ENCODE measurements around the gene DIP2C. TPM values are rescaled to one million over a fixed set of nuclear protein-coding genes. Genes with fewer than 3 reads are reported as not detected.

DIP2C gene
- total RNA-seq, 1 donor from 2014 or later = 18.4 TPM

GRCh38 chr10:562142-562541, 127.3 kb downstream of the DIP2C start:
- H3K4me1 ChIP-seq = peaks cover 33% of the 10 kb centered on the region
- H3K4me3 ChIP-seq = no peak overlapping the region
- DNase-seq (ENCODE audit: extremely low spot score in 2 of 2) = no peak
- H3K27me3 ChIP-seq = no peaks in the 10 kb centered on the region
- intact Hi-C loops (cut with DNase I) = no loop called here
- H3K27ac ChIP-seq = no peak overlapping the region
- no peaks in the 10 kb centered on the region for H3K9me3 ChIP-seq
- TF ChIP-seq POLR2A (IDR thresholded peaks at IDR 0.05) (no peak), CTCF (IDR thresholded peaks at IDR 0.05) (no peak), POLR2AphosphoS5 (IDR thresholded peaks at IDR 0.05; ENCODE audit: insufficient read depth in 1 of 2, low read depth in 1 of 2) (no peak)
- H3K36me3 ChIP-seq = no peaks in the 10 kb centered on the region

GRCh38 chr10:561721-562120, 127.7 kb downstream of the DIP2C start:
- no peaks in the 10 kb centered on the region for H3K36me3 ChIP-seq
- no peak overlapping the region for H3K4me3 ChIP-seq
- TF ChIP-seq CTCF (IDR thresholded peaks at IDR 0.05) = no peak
- no peak for TF ChIP-seq POLR2AphosphoS5 (IDR thresholded peaks at IDR 0.05; ENCODE audit: insufficient read depth in 1 of 2, low read depth in 1 of 2)
- TF ChIP-seq POLR2A (IDR thresholded peaks at IDR 0.05) = no peak
- H3K27ac ChIP-seq = no peak overlapping the region
- H3K27me3 ChIP-seq = no peaks in the 10 kb centered on the region
- H3K4me1 ChIP-seq = peaks cover 36% of the 10 kb centered on the region
- intact Hi-C loops (cut with DNase I) = no loop called here
- H3K9me3 ChIP-seq = no peaks in the 10 kb centered on the region
- DNase-seq (ENCODE audit: extremely low spot score in 2 of 2) = no peak

GRCh38 chr10:560314-560992, 129.0 kb downstream of the DIP2C start:
- no peak overlapping the region for H3K27ac ChIP-seq
- no peaks in the 10 kb centered on the region for H3K36me3 ChIP-seq
- DNase-seq (ENCODE audit: extremely low spot score in 2 of 2) = no peak
- H3K27me3 ChIP-seq = no peaks in the 10 kb centered on the region
- intact Hi-C loops (cut with DNase I) = no loop called here
- no peaks in the 10 kb centered on the region for H3K9me3 ChIP-seq
- TF ChIP-seq CTCF (IDR thresholded peaks at IDR 0.05) (no peak), POLR2A (IDR thresholded peaks at IDR 0.05) (no peak), POLR2AphosphoS5 (IDR thresholded peaks at IDR 0.05; ENCODE audit: insufficient read depth in 1 of 2, low read depth in 1 of 2) (no peak)
- no peak overlapping the region for H3K4me3 ChIP-seq
- peaks cover 26% of the 10 kb centered on the region for H3K4me1 ChIP-seq

- no peaks in the 10 kb centered on the region for H3K9me3 ChIP-seq
- intact Hi-C loops (cut with DNase I) = no loop called here
- no peak for DNase-seq (ENCODE audit: extremely low spot score in 2 of 2)
- TF ChIP-seq POLR2AphosphoS5 (IDR thresholded peaks at IDR 0.05; ENCODE audit: insufficient read depth in 1 of 2, low read depth in 1 of 2) = no peak
- no peak for TF ChIP-seq POLR2A (IDR thresholded peaks at IDR 0.05)
- TF ChIP-seq CTCF (IDR thresholded peaks at IDR 0.05) = no peak
- no peak overlapping the region for H3K4me3 ChIP-seq
- no peaks in the 10 kb centered on the region for H3K36me3 ChIP-seq
- peaks cover 26% of the 10 kb centered on the region for H3K4me1 ChIP-seq
- no peaks in the 10 kb centered on the region for H3K27me3 ChIP-seq
- no peak overlapping the region for H3K27ac ChIP-seq
Observed at GRCh38 chr10:559767-560047, 129.8 kb downstream of the DIP2C start.

GRCh38 chr10:558891-559766, 130.3 kb downstream of the DIP2C start:
- Histone ChIP-seq H3K9me3 (no peaks in the 10 kb centered on the region), H3K27ac (no peak overlapping the region), H3K36me3 (no peaks in the 10 kb centered on the region), H3K4me3 (no peak overlapping the region), H3K4me1 (peaks cover 31% of the 10 kb centered on the region), H3K27me3 (no peaks in the 10 kb centered on the region)
- no peak for DNase-seq (ENCODE audit: extremely low spot score in 2 of 2)
- intact Hi-C loops (cut with DNase I) = no loop called here
- TF ChIP-seq CTCF (IDR thresholded peaks at IDR 0.05) = no peak
- no peak for TF ChIP-seq POLR2AphosphoS5 (IDR thresholded peaks at IDR 0.05; ENCODE audit: insufficient read depth in 1 of 2, low read depth in 1 of 2)
- no peak for TF ChIP-seq POLR2A (IDR thresholded peaks at IDR 0.05)
